Stomach (tissue), 9 donors: ENCODE data around the gene PFKP. TPM values are rescaled to one million over a fixed set of nuclear protein-coding genes. Genes with fewer than 3 reads are reported as not detected.

Experiments
- DNase-seq, 2 donors: peaks; one replicate each; pipeline versions ENCODE4 v3.0.0 to v3.0.0-alpha.2; 2013 to 2019
- H3K27ac ChIP-seq, 5 donors: fragments of 200-600 bp in 4 of 5; sonication (generic) in 4 of 5; one replicate each; pipeline ENCODE4 v1.5.1; 2013 to 2019; ENCODE audit warnings: mild to moderate bottlenecking in 1 of 5, moderate library complexity in 1 of 5
- H3K27me3 ChIP-seq, 3 donors: fragments of 200-600 bp; sonication (generic); one replicate each; pipeline ENCODE4 v1.5.1; 2017 to 2019; ENCODE audit warnings: mixed run types in 1 of 3
- H3K36me3 ChIP-seq, 4 donors: fragments of 200-600 bp; sonication (generic); 1 replicate in 3 of 4; 2 replicates in 1 of 4; pipeline ENCODE4 v1.5.1; 2016 to 2019
- H3K4me1 ChIP-seq, 4 donors: fragments of 200-600 bp; sonication (generic); one replicate each; pipeline ENCODE4 v1.5.1; 2016 to 2019
- H3K4me3 ChIP-seq, 4 donors: fragments of 200-600 bp; sonication (generic) in 3 of 4; one replicate each; pipeline ENCODE4 v1.5.1; 2016 to 2019; ENCODE audit warnings: mild to moderate bottlenecking in 1 of 4
- H3K9me3 ChIP-seq, 4 donors: fragments of 200-600 bp; sonication (generic); one replicate each; pipeline ENCODE4 v1.5.1; 2016 to 2019
- EP300 ChIP-seq: sonication (generic); formaldehyde crosslinking; IDR thresholded peaks from one replicate; pipeline ENCODE4 v1.6.1; 2017; ENCODE audit warnings: antibody characterized with exemption
- POLR2A ChIP-seq, 4 donors: fragments of 450-650 bp; IDR thresholded peaks; one replicate each; pipeline ENCODE4 v1.6.1; 2016; ENCODE audit warnings: antibody characterized with exemption in 4 of 4, control low read depth in 2 of 4, mild to moderate bottlenecking in 1 of 4, moderate library complexity in 1 of 4
- POLR2AphosphoS5 ChIP-seq, 3 donors: sonication (generic); formaldehyde crosslinking; IDR thresholded peaks; one replicate each; pipeline ENCODE4 v1.6.1; 2016; ENCODE audit warnings: antibody characterized with exemption in 3 of 3
- WGBS, 5 donors: extraction: QIAGEN DNeasy Blood & Tissue Kit in 3 of 5; methylation state at CpG; one replicate each; pipeline versions ENCODE4 v1.1.5 to v1.1.7; 2013 to 2018; 5-methylcytosine and 5-hydroxymethylcytosine counted together
- intact Hi-C: fragments of 100-400 bp; cut with DNase I; formaldehyde crosslinking; loops from one replicate; pipeline ENCODE4 v1.15.1; 2023; ENCODE audit warnings: low total_unique reads
- polyA plus RNA-seq, 3 donors: library from polyadenylated mRNA; stranded (reverse); fragments of 200-250 nt; gene quantifications; one replicate each; pipeline ENCODE4 v1.2.3, GENCODE V29; 2013
- total RNA-seq, 5 donors: library from RNA; depleted of rRNA; stranded (reverse); fragments of >200 nt; gene quantifications; one replicate each; pipeline versions ENCODE4 v1.1.0 to v1.2.3, GENCODE V29; 2014 to 2016
- TF ChIP-seq, protein P1 (sequence below), 7 experiments: fragments of 450-650 bp in 4 of 7; fragments of 200-600 bp in 3 of 7; sonication (generic) in 3 of 7; IDR thresholded peaks; one replicate each; pipeline ENCODE4 v1.5.1; 2016 to 2019; ENCODE audit warnings: antibody characterized with exemption in 7 of 7, control low read depth in 2 of 7, mild to moderate bottlenecking in 1 of 7
- donor health status: healthy with polysubstance abuse.
- donor health status: Bipolar disorder and iron deficiency.
- donor health status: healthy.

Gene PFKP
- total and polyA plus RNA-seq, 8 donors, result 11.2 to 155 (median 29.4) TPM

GRCh38 chr10:3053155-3053554, 14.2 kb upstream of the PFKP start:
- no peak for DNase-seq
- H3K4me1 ChIP-seq, result no peaks in the 10 kb centered on the region
- H3K27ac ChIP-seq, result no peak overlapping the region
- no peaks in the 10 kb centered on the region for H3K9me3 ChIP-seq
- H3K27me3 ChIP-seq, result no peaks in the 10 kb centered on the region
- 54 to 79% (median 74%) methylated on average over 2 of the region's 2 CpGs for WGBS, 5 donors
- H3K4me3 ChIP-seq, result no peak overlapping the region
- TF ChIP-seq, protein P1, sequence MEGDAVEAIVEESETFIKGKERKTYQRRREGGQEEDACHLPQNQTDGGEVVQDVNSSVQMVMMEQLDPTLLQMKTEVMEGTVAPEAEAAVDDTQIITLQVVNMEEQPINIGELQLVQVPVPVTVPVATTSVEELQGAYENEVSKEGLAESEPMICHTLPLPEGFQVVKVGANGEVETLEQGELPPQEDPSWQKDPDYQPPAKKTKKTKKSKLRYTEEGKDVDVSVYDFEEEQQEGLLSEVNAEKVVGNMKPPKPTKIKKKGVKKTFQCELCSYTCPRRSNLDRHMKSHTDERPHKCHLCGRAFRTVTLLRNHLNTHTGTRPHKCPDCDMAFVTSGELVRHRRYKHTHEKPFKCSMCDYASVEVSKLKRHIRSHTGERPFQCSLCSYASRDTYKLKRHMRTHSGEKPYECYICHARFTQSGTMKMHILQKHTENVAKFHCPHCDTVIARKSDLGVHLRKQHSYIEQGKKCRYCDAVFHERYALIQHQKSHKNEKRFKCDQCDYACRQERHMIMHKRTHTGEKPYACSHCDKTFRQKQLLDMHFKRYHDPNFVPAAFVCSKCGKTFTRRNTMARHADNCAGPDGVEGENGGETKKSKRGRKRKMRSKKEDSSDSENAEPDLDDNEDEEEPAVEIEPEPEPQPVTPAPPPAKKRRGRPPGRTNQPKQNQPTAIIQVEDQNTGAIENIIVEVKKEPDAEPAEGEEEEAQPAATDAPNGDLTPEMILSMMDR (IDR thresholded peaks at IDR 0.05), result no peak
- TF ChIP-seq POLR2AphosphoS5 (IDR thresholded peaks at IDR 0.05), result no peak
- TF ChIP-seq POLR2A (IDR thresholded peaks at IDR 0.05), result no peak
- TF ChIP-seq EP300, result no peak
- intact Hi-C loops, result no loop called here
- H3K36me3 ChIP-seq, result no peaks in the 10 kb centered on the region

DNA sequence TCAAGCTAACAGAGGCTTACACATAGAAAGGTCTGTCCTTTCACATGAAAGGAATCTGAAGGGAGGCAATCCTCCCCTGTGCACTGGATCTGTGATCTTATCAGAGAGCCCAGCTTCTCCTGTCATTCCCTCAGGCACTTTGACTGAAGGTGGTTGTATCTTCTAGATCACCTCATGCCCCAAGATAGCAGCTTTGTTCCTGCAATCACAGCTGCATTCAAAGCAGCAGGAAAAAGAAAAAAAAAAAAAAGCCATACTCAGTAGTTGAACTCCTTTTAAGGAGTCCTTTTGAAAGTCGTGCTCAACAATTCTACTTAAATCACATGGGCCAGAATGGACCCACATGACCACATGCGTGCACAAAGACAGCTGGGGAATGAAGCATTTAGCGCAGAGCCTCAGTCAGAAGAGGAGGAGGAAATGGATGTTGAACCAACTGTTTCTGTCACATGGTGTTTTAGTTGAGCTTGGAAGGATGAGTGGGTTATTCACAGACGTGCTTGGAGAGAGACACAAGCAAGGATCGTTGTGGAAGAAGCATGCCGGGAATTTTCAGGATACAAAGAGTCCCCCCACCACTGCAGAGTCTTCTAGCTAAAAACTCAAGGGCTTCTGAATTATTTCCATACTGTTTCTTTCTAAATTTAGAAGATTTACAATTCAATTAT, 13.0 kb upstream of the PFKP start:
- peak overlapping the region in 1 of 5 donors; percentile 37 for H3K27ac ChIP-seq
- 48 to 68% (median 62%) methylated on average over 6 of the region's 6 CpGs for WGBS, 5 donors
- no peaks in the 10 kb centered on the region for H3K4me1 ChIP-seq
- no peaks in the 10 kb centered on the region for H3K36me3 ChIP-seq
- no peak overlapping the region for H3K4me3 ChIP-seq
- intact Hi-C loops, result no loop called here
- DNase-seq, result peak in 1 of 2 donors; percentile 41
- TF ChIP-seq POLR2AphosphoS5 (IDR thresholded peaks at IDR 0.05) (no peak), POLR2A (IDR thresholded peaks at IDR 0.05) (no peak), EP300 (no peak)
- TF ChIP-seq, protein P1 (IDR thresholded peaks at IDR 0.05), result no peak
- H3K9me3 ChIP-seq, result no peaks in the 10 kb centered on the region
- H3K27me3 ChIP-seq, result no peaks in the 10 kb centered on the region

- no peaks in the 10 kb centered on the region for H3K4me1 ChIP-seq
- H3K27ac ChIP-seq, result peak overlapping the region in 1 of 5 donors; percentile 37
- intact Hi-C loops, result no loop called here
- no peaks in the 10 kb centered on the region for H3K27me3 ChIP-seq
- H3K9me3 ChIP-seq, result no peaks in the 10 kb centered on the region
- no peak for TF ChIP-seq EP300
- TF ChIP-seq POLR2A (IDR thresholded peaks at IDR 0.05), result no peak
- TF ChIP-seq POLR2AphosphoS5 (IDR thresholded peaks at IDR 0.05), result no peak
- TF ChIP-seq, protein P1 (IDR thresholded peaks at IDR 0.05), result no peak
- no peaks in the 10 kb centered on the region for H3K36me3 ChIP-seq
- no peak for DNase-seq
- 31 to 68% (median 36%) methylated on average over 1 of the region's 1 CpG for WGBS, 5 donors
- no peak overlapping the region for H3K4me3 ChIP-seq
Measured at GRCh38 chr10:3054851-3055199, 12.5 kb upstream of the PFKP start.

DNA sequence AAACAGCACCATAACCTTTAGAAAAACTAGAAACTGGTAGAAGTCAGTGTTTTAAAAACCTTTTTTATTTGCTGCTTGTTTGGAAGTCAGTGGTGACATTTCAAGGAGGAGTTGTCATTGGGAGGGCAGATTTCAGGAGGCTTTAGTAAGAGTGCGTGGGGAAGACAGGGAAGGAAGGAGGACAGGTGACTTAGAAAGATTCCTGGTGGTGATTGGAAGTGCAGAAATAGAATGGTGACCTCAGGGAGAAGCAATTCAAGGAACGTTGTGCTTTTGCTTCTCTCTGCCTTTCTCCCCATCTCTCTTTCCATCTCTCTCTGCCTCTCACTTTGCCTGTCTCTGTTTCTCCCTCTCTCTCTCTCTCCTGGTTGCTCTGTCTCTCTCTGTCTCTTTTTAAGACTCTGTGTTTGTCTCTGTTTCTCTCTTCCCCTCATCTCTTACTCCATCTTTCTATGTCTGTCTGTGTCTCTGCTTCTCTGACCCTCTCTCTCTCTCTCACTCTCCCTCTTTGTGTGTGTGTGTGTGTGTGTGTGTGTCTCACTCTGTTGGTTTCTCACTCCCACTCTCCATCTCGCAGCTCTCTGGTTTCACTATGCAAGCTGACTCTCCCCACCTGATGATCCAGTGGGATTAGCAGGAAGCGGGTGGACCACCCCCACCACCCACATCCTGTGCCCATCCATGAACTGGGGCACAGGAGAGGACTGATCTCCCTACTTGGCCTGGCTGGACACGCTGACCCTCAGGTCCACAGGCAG, 10.9 kb upstream of the PFKP start:
- Histone ChIP-seq H3K27ac (no peak overlapping the region), H3K36me3 (no peaks in the 10 kb centered on the region), H3K4me3 (no peak overlapping the region), H3K4me1 (no peaks in the 10 kb centered on the region), H3K27me3 (no peaks in the 10 kb centered on the region), H3K9me3 (no peaks in the 10 kb centered on the region)
- 59 to 69% (median 66%) methylated on average over 5 of the region's 5 CpGs for WGBS, 5 donors
- no peak for DNase-seq
- intact Hi-C loops, result no loop called here
- TF ChIP-seq POLR2AphosphoS5 (IDR thresholded peaks at IDR 0.05), result no peak
- TF ChIP-seq EP300, result no peak
- TF ChIP-seq, protein P1 (IDR thresholded peaks at IDR 0.05), result no peak
- no peak for TF ChIP-seq POLR2A (IDR thresholded peaks at IDR 0.05)
